Measurements from ENCODE around the gene HOXA9.

- no peak for TF ChIP-seq POLR2A (IDR thresholded peaks at IDR 0.05)
- TF ChIP-seq POLR2AphosphoS5 (IDR thresholded peaks at IDR 0.05), result no peak
These were observed 12.5 kb upstream of the HOXA9 start for GRCh38 chr7:27177795-27178320.
